GM21360 (cell line): ENCODE results near the gene UBE2QL1.

Experiments used
- ATAC-seq: cut with Tn5 transposase; IDR thresholded peaks from one replicate; pipeline ENCODE4 v1.9.1; 2021; ENCODE audit warnings: mild to moderate bottlenecking, moderate library complexity; ENCODE audit not compliant: unreplicated experiment

UBE2QL1 gene, protein sequence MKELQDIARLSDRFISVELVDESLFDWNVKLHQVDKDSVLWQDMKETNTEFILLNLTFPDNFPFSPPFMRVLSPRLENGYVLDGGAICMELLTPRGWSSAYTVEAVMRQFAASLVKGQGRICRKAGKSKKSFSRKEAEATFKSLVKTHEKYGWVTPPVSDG

DNA sequence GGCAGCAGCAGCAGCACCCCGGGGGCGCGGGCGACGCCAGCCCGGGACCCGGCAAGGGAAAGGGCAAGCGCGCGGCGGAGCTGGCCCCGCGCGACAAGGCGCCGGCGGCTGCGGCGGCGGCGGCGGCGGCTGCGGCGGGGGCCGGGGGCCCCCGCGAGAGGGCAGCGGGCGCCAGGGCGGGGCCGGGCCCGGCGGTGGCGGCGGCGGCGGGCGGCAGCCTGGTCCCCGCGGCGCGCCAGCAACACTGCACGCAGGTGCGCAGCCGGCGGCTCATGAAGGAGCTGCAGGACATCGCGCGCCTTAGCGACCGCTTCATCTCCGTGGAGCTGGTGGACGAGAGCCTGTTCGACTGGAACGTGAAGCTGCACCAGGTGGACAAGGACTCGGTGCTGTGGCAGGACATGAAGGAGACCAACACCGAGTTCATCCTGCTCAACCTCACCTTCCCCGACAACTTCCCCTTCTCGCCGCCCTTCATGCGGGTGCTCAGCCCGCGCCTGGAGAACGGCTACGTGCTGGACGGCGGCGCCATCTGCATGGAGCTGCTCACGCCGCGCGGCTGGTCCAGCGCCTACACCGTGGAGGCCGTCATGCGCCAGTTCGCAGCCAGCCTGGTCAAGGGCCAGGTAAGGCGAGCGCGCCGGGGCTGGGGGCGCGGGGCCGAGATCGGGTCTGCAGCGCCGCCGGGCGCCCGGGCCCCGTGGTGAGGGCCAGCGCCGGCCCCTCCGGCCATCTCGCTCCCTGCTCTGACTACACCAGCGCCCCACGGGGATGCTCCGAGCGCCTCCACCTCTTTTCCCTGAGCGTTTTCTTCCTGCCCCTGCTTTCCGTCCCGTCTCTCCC, at the start of gene UBE2QL1:
Gene UBE2QL1 (plus strand): TSS at position 238 of the 843 bp plus-strand sequence. CDS start 35 bp downstream, at position 273.
- peak; percentile 51 for ATAC-seq

GRCh38 chr5:6399980-6400910, 48.4 kb upstream of the UBE2QL1 start:
- ATAC-seq: no peak

DNA sequence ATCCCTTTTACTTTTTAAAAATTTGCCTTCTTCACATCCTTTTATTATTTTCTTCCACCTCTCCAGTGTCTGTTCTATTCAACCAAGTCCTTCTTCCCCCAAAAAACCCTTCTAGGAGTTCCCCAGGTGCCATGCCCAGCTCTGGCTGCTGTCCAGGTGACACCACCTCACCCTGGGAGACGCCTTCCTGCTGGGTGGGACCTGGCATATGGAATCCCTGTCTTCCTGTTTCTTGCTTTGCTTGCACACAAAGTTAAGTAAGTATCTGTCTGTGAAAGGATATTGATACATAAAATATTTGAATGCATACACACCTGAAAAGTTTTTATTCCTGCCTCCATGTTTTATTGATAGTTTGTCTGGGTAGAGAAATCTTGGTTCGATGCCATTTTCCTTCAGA, 47.2 kb upstream of the UBE2QL1 start:
- no peak for ATAC-seq

DNA sequence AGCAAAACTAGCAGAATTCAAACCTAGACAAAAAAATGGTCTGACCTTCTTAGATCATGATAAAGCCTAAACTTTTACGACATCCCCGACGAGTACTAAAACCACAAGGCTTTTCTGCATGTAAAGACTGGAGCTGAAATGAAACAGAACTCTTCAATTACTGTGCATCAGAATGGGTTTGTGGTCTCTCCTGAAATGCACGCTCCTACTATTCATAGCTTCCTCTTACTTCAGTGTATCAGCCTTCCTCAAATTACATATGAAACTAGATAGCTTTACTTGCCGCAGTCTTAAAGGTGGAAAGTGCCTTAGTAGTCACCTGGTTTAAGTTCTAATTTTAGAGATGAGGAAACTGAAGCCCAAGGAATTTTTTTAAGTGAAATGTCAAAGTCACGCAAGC, 45.7 kb upstream of the UBE2QL1 start:
- ATAC-seq: peak; percentile 76

DNA sequence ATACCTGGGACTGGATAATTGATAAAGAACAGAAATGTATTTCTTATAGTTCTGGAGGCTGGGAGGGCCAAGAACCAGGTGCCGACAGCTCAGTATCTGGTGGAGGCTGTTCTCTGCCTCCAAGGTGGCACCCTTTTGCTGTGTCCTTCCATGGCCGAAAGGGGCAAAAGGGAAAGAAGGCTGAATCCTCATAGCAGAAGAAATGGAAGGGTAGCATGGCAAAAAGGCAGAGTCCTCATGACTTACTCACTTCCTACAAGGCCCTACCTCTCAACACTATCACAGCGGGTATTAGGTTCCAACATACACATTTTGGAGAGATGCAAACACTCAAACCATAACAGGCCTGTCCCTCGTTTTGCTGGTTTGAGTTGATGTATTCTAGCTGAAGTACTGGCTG, 45.2 kb upstream of the UBE2QL1 start:
- ATAC-seq: peak; percentile 9

DNA sequence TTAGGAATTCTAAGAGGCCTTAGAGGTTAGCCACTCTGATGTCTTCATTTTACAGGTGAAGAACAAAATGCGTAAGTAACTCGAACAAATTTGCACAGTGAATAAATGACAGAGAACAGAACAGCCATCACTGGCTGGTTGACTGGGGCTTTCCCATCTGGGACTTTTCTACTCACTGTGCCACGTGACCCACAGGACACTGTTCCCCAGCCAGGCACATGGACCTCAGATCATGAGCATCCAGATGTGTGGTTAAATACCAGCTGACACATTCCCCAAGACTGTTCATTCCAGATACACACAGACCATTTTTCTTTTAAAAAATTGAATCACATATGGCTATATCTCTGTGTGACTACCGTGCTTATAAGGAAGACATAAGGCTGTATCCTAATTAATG, 44.5 kb upstream of the UBE2QL1 start:
- ATAC-seq: no peak

DNA sequence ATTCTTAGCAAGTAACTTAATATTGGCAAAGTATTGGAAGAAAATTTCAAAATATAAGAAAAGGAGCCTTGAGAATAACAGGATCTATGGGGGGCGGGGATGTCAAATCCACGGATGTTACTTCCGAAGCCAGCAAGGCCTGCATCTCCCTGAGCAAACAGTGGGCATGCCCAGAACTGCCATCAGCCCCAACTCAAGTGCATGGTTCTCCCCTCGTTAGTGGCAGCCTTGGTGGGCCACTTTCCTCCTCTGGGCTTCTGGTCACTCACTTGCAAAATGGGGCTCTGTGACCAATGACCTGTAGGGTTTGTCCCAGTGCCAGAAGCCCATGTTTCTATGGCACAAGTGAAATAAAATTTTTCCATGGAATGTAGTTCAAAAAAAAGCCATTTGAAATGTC, 43.1 kb upstream of the UBE2QL1 start:
- no peak for ATAC-seq

DNA sequence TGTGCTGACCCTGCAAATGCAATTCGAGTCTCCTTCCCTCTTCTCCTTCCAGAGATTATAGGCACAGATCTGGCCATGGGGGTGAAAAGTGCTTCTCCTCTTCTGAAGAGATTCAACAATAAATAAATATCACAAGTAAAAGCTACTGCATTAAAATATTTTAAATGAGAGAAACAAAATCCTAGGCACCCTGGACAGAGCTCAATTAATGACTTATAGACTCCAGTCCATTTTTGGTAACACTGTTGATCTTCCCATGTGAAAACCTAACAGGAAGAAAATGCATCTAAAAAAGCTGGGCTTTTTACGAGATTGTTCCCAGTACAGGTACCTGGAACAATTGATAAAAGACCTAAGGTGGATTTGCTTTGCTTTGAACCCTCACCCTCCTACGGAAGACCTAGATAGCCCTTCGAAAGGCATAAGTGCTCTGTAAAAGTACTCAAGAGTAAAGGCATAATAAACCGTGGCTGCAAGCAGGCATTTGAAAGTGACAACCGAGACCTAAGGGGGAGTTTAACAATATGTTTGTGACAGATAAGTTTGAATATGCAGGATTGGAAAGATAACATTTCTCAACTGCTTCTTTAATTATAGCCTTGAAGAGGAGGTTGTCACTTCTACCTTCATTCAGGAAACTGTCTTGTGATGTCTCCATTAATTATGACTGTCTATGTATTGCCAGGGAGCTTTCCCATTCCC, 41.0 kb upstream of the UBE2QL1 start:
- ATAC-seq: no peak

GRCh38 chr5:6408260-6408596, 40.4 kb upstream of the UBE2QL1 start:
- no peak for ATAC-seq

GRCh38 chr5:6408627-6409446, 39.8 kb upstream of the UBE2QL1 start:
- no peak for ATAC-seq

GRCh38 chr5:6410421-6410820, 38.2 kb upstream of the UBE2QL1 start:
- no peak for ATAC-seq

DNA sequence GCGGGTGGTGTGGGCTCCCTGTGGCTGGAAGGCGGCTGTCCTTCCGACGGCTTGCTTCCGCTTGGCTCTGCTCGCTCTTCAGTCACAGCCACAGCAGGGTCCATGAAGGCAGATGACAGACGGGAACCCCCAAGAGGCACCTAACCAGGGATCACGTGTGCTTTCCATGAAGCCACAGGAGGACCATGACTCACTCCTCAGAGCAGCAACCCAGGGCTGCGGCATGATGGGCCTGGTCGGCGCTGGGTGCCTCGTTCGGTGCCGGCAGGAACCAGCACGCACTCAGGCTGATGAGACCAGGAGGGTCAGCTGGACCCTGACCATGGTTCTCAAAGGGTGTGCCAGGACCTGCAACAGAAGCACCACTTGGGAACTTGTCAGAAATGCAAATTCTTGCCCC, 37.5 kb upstream of the UBE2QL1 start:
- no peak for ATAC-seq

DNA sequence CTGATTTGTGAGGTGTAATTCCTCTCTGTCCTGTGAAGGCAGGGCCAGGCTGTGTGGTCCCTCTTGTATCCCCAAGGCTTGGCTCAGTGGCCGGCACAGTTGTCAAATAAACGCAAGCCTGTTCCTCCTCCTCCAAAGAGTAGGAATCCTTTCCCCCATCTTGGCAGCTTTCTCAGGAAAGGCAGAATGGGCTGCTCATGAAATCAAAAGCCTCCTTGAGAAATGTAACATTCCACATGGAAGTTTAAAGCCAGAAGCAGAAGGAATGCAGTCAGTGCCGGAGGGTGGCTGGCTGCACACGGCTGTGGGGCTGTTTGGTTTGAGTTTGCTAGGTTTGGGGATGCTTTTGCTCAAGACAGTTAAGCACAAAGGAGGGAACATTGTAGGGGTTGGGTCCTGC, 35.8 kb upstream of the UBE2QL1 start:
- ATAC-seq: no peak

- ATAC-seq: no peak
Measured at GRCh38 chr5:6417657-6418056, 31.0 kb upstream of the UBE2QL1 start.

GRCh38 chr5:6418679-6419276, 29.9 kb upstream of the UBE2QL1 start:
- ATAC-seq: no peak

DNA sequence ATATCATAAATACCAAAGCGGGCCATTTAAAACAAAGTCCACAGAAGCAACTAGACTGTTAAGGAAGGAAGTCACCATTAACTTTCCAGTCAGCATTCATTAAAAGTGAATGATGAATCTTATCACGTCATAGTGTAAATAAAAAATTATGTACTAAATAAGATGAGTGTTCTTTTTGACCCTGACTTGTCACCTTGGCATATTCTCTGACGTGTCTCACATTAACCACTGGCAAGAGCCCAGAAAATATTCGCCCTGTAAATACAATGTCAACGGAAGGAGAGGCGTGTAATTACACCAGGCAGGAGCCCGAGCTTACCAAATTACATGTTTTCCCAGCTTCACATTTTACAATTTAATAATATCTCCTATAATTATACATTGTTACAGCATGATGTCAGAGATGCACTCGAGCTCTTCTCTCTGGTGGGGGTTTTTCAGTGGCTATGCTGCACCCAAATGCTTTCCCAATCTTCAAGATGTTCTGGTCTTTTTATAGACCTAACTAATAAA, 29.3 kb upstream of the UBE2QL1 start:
- no peak for ATAC-seq

- ATAC-seq: no peak
Measured at GRCh38 chr5:6423327-6424109, 25.1 kb upstream of the UBE2QL1 start.

DNA sequence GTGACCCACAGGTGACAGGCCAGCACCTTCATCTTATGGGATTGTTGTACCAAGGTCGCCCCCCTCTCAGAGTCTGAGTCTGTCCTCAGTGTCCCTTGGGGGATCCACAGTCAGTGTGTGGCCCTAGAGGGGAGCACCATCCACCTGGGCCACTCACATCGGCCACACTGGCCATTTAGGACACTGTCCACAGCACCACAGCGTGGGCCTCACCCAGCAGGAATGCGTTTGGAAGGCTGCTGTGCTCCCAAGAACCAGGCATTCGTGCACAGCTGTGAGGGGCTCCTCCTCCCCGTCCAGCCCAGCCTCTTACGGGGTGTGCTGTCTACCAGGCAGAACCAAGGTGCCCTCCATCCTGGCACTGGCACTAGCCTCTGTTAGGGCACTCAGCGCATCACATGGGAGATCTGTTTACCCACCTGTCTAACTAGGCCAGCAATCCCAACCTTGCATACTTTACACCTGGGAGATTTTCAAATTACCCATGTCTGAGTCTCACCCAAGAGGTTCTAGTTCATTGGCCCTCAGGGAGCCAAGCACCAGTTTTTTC, 24.5 kb upstream of the UBE2QL1 start:
- ATAC-seq: no peak
